ENCODE results near the gene ATXN7L2.

ATXN7L2 gene

GRCh38 chr1:109513110-109513710 lies 29.5 kb downstream of the ATXN7L2 start:
- H3K36me3 Mint-ChIP-seq (ENCODE audit: low read depth) = no peaks in the 10 kb centered on the region
- no peak for DNase-seq (ENCODE audit: low spot score)
- H3K4me1 Mint-ChIP-seq (ENCODE audit: low read depth) = peaks cover 9% of the 10 kb centered on the region
- peaks cover 45% of the 10 kb centered on the region for H3K27me3 Mint-ChIP-seq (ENCODE audit: low read depth)
- no peaks in the 10 kb centered on the region for H3K9me3 Mint-ChIP-seq
- H3K4me3 Mint-ChIP-seq = no peak overlapping the region
- H3K27ac Mint-ChIP-seq = no peak overlapping the region

GRCh38 chr1:109514846-109515245 lies 31.1 kb downstream of the ATXN7L2 start:
- DNase-seq (ENCODE audit: low spot score) = no peak
- Mint-ChIP-seq H3K4me1 (ENCODE audit: low read depth) (peaks cover 4% of the 10 kb centered on the region), H3K36me3 (ENCODE audit: low read depth) (no peaks in the 10 kb centered on the region), H3K27me3 (ENCODE audit: low read depth) (peaks cover 33% of the 10 kb centered on the region), H3K4me3 (no peak overlapping the region), H3K27ac (no peak overlapping the region), H3K9me3 (no peaks in the 10 kb centered on the region)

DNA sequence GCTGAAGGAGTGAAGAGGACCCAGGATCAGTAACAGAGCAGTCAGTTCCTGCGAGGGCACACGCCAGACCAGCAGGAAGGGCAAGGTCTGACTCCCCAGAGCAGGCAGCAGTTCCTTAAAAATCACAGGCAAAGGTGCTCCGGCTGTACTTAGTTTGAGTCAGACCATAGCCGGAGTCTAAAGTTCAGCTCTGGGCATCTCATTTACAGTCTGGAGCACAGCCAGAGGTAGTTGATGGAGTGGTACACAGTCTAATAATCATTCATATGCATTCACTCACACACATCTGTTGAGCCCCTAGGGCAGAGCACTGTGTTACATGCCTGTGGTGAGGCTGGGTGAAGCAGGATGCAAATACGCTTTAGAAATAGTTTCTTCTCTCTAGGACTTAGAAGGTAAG lies 33.2 kb downstream of the ATXN7L2 start:
- DNase-seq (ENCODE audit: low spot score) = no peak
- Mint-ChIP-seq H3K27ac (no peak overlapping the region), H3K27me3 (ENCODE audit: low read depth) (peaks cover 18% of the 10 kb centered on the region), H3K4me1 (ENCODE audit: low read depth) (no peaks in the 10 kb centered on the region), H3K4me3 (no peak overlapping the region), H3K36me3 (ENCODE audit: low read depth) (no peaks in the 10 kb centered on the region), H3K9me3 (no peaks in the 10 kb centered on the region)

DNA sequence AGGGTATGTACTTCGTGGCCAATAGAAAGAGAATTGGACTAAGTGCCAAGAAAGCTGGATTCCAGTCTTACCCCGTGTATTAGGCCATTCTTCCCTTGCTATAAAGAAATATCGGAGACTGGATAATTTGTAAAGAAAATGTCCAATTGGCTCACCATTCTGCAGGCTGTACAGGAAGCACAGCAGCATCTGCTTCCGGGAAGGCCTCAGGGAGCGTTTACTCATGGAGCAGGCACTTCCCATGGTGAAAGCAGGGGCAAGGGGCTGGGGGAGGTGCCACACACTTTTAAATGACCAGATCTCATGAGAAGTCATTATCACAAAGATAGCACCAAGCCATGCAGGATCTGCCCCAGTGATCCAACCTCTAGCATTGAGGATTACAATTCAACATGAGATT lies 33.6 kb downstream of the ATXN7L2 start:
- Mint-ChIP-seq H3K36me3 (ENCODE audit: low read depth) (no peaks in the 10 kb centered on the region), H3K9me3 (no peaks in the 10 kb centered on the region), H3K4me3 (no peak overlapping the region), H3K4me1 (ENCODE audit: low read depth) (no peaks in the 10 kb centered on the region), H3K27me3 (ENCODE audit: low read depth) (peaks cover 19% of the 10 kb centered on the region), H3K27ac (no peak overlapping the region)
- no peak for DNase-seq (ENCODE audit: low spot score)

- Mint-ChIP-seq H3K27me3 (ENCODE audit: low read depth) (peaks cover 26% of the 10 kb centered on the region), H3K4me3 (no peak overlapping the region), H3K9me3 (no peaks in the 10 kb centered on the region), H3K4me1 (ENCODE audit: low read depth) (no peaks in the 10 kb centered on the region), H3K27ac (no peak overlapping the region), H3K36me3 (ENCODE audit: low read depth) (no peaks in the 10 kb centered on the region)
- DNase-seq (ENCODE audit: low spot score) = no peak
Measured at GRCh38 chr1:109521002-109521951, 37.6 kb downstream of the ATXN7L2 start.

DNA sequence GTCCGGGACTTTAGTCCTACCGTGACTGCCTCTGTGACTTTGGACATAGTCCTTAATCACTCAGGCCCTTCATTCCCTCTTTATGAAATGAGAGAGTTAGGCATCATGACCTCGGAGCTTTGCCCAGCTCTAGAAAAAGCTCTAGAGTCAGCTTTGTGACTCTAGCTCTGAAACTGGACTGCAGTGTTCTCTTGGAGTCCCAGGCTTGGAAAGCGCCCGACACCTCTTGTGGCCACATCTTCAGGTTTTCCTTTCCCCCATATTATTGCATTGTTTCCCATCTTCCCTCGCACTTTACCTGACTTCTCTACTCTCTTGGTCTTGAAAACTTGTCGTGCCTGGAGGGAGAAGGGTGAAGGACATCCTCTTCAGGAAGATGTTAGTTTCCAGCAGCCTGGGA lies 38.3 kb downstream of the ATXN7L2 start:
- no peak overlapping the region for H3K4me3 Mint-ChIP-seq
- H3K4me1 Mint-ChIP-seq (ENCODE audit: low read depth) = no peaks in the 10 kb centered on the region
- no peaks in the 10 kb centered on the region for H3K9me3 Mint-ChIP-seq
- no peak for DNase-seq (ENCODE audit: low spot score)
- H3K27ac Mint-ChIP-seq = no peak overlapping the region
- H3K27me3 Mint-ChIP-seq (ENCODE audit: low read depth) = peaks cover 25% of the 10 kb centered on the region
- H3K36me3 Mint-ChIP-seq (ENCODE audit: low read depth) = no peaks in the 10 kb centered on the region

DNA sequence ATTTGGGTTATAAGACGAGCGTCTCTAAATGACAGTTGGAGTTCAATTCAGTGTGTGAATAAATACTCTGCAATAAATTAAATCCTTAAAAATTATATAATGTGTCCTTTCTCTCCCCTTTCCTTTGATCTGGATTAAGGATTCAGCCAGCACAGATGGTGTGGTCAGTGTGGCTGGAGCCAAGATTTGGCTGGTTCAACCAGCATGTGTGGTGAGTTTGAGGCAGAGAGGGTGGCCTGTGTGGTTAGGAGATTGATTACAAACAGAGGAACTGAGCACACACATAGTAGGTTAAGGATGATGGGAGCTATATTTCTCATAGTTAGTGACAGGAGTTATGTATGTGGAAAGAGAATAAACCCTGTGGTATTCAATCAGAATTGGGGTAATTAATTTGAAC lies 40.0 kb downstream of the ATXN7L2 start:
- H3K27ac Mint-ChIP-seq = no peak overlapping the region
- no peaks in the 10 kb centered on the region for H3K4me1 Mint-ChIP-seq (ENCODE audit: low read depth)
- peaks cover 25% of the 10 kb centered on the region for H3K27me3 Mint-ChIP-seq (ENCODE audit: low read depth)
- no peak for DNase-seq (ENCODE audit: low spot score)
- no peaks in the 10 kb centered on the region for H3K36me3 Mint-ChIP-seq (ENCODE audit: low read depth)
- H3K9me3 Mint-ChIP-seq = no peaks in the 10 kb centered on the region
- H3K4me3 Mint-ChIP-seq = no peak overlapping the region

- Mint-ChIP-seq H3K27me3 (ENCODE audit: low read depth) (peaks cover 18% of the 10 kb centered on the region), H3K4me3 (no peak overlapping the region), H3K9me3 (no peaks in the 10 kb centered on the region), H3K4me1 (ENCODE audit: low read depth) (peaks cover 11% of the 10 kb centered on the region), H3K27ac (no peak overlapping the region), H3K36me3 (ENCODE audit: low read depth) (no peaks in the 10 kb centered on the region)
- no peak for DNase-seq (ENCODE audit: low spot score)
Measured at GRCh38 chr1:109527098-109527811, 43.5 kb downstream of the ATXN7L2 start.

DNA sequence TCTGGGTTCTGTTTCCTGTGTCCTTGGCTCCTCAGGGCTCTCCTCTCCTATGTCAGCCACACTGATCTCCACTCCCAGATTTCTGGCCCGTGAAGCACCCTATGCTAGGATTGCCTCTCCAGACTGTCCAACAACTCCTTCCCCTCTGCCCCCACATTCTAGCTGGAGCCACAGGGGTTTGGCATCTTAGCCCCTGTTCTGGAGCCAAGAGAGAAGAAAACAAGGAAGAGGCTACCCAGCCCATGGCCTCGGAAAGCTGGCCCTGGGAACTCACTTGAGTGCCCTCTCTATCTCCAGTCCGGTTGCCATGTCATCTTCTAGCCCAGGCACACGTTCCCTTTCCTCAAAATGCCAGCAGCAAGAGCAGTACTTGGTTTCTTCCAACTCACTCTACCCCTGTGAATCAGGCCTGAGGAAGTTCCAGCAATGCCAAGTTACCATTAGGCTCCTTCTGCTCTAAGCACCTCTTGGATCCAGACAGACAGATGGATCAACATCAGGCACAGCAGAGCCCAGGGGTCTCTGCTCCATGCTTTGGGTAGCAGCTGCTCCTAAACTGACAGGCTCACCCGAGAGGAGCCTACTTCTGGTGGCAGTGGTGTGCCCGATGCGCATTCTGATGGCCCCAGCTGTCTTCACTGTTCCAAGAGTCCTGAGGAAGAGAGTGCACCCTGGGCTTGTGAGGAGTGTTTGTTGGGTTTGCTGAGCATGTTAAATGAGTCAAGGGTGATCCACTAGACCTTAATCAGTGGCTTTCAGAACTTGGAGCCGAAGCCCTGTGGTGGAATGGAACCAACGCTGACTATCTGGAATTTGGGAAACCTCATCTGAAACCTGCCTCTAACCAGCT lies 44.4 kb downstream of the ATXN7L2 start:
- Mint-ChIP-seq H3K4me3 (no peak overlapping the region), H3K36me3 (ENCODE audit: low read depth) (no peaks in the 10 kb centered on the region), H3K27ac (no peak overlapping the region), H3K9me3 (no peaks in the 10 kb centered on the region), H3K4me1 (ENCODE audit: low read depth) (peaks cover 18% of the 10 kb centered on the region), H3K27me3 (ENCODE audit: low read depth) (peaks cover 13% of the 10 kb centered on the region)
- no peak for DNase-seq (ENCODE audit: low spot score)

DNA sequence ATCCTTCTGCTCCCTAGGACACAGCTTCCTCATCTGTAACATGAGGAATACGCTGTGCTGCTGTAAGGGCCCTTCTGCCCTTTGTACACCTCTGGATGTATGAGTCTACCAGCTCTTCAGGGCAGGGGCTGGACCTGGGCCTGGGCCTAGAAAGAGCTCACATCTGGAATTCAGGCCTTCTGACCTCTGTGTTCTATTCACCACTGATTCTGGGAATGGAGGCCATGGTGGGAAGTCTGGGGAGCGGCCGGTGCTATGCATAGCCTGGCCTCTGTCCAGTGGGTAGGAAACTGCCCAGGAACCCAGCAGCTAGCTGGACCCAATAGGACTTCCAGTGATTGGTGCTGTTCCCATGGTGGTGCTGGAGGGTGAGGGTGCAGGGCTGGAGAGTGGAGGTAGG lies 45.0 kb downstream of the ATXN7L2 start:
- Mint-ChIP-seq H3K9me3 (no peaks in the 10 kb centered on the region), H3K36me3 (ENCODE audit: low read depth) (no peaks in the 10 kb centered on the region), H3K27me3 (ENCODE audit: low read depth) (peaks cover 12% of the 10 kb centered on the region), H3K4me1 (ENCODE audit: low read depth) (peaks cover 19% of the 10 kb centered on the region), H3K27ac (peak overlapping the region; percentile 38), H3K4me3 (no peak overlapping the region)
- no peak for DNase-seq (ENCODE audit: low spot score)

DNA sequence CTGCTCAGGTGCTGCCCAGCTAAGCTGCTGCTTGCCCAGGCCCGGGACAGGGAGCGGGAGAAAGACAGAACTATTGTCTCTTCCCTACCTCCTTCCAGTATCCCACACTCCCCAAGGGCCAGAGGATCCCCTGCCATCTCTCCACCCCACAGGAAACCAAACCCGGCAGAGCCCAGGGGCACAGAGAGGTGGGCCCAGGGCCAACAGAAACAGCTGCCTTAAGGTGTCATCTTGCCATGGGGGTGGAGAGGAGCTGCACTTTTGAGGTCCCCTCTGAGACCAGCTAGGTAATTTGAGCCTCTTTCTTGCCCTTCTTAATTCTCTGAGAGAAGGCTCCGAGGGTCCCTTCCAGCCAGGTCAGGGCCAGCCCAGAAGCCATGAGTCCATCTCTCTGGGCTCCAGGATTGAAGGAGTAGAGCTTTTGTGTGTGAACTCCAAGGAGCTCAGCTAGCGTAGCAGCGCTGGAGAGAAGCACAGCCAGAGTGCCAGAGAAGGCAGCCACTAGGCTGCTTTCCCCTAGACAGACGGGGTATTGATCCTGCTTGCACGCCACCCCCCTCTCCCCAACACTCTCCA lies 46.3 kb downstream of the ATXN7L2 start:
- no peak for DNase-seq (ENCODE audit: low spot score)
- H3K36me3 Mint-ChIP-seq (ENCODE audit: low read depth) = no peaks in the 10 kb centered on the region

DNA sequence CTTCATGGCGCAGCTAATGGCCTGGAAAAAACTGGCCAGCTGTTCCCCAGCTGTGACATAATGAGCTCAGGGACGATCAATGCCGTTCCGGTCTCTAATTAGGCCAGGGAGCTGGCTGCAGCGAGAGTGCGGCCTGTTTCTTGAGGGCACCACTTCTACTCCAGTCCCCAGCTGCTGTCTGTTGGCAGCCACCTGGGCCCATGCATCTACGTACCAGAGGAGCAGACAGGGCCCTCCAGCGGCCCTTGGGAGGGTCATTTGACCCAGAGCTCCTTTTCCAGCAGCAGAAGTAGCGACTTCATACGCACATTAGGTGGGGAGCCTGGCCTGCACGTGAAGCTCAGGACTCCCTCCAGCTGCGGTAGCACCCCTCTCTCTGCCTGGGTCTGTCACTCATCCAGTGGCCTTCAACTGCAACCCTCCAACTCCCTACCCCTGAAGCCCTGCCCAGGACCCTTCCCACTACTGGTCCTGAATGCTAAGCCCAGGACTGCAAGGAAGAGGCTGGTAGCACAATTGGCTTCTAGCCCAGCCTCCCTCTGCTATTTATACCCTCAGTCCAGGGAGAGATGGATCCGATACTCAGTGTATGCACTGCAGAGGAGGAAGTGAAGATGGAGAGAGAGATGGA lies 46.9 kb downstream of the ATXN7L2 start:
- Mint-ChIP-seq H3K4me1 (ENCODE audit: low read depth) (peaks cover 19% of the 10 kb centered on the region), H3K9me3 (no peaks in the 10 kb centered on the region), H3K36me3 (ENCODE audit: low read depth) (no peaks in the 10 kb centered on the region), H3K27ac (peak overlapping the region; percentile 68), H3K4me3 (peak overlapping the region; percentile 54), H3K27me3 (ENCODE audit: low read depth) (peaks cover 8% of the 10 kb centered on the region)
- DNase-seq (ENCODE audit: low spot score) = no peak

More for the DNA sequence above, 46.3 kb downstream of the ATXN7L2 start:
- Mint-ChIP-seq H3K27me3 (ENCODE audit: low read depth) (peaks cover 8% of the 10 kb centered on the region), H3K4me1 (ENCODE audit: low read depth) (peaks cover 19% of the 10 kb centered on the region), H3K27ac (no peak overlapping the region), H3K9me3 (no peaks in the 10 kb centered on the region), H3K4me3 (no peak overlapping the region)

GRCh38 chr1:109531380-109531779 lies 47.7 kb downstream of the ATXN7L2 start:
- Mint-ChIP-seq H3K36me3 (ENCODE audit: low read depth) (no peaks in the 10 kb centered on the region), H3K9me3 (no peaks in the 10 kb centered on the region), H3K4me3 (peak overlapping the region; percentile 54), H3K4me1 (ENCODE audit: low read depth) (peaks cover 19% of the 10 kb centered on the region), H3K27me3 (ENCODE audit: low read depth) (peaks cover 2% of the 10 kb centered on the region), H3K27ac (peak overlapping the region; percentile 68)
- no peak for DNase-seq (ENCODE audit: low spot score)
